ENCODE results near the gene GSTM3. TPM values are rescaled to one million over a fixed set of nuclear protein-coding genes. Genes with fewer than 3 reads are reported as not detected.

Gene GSTM3
- total RNA-seq, 1 experiment from 2014 or later = 10.6 TPM

DNA sequence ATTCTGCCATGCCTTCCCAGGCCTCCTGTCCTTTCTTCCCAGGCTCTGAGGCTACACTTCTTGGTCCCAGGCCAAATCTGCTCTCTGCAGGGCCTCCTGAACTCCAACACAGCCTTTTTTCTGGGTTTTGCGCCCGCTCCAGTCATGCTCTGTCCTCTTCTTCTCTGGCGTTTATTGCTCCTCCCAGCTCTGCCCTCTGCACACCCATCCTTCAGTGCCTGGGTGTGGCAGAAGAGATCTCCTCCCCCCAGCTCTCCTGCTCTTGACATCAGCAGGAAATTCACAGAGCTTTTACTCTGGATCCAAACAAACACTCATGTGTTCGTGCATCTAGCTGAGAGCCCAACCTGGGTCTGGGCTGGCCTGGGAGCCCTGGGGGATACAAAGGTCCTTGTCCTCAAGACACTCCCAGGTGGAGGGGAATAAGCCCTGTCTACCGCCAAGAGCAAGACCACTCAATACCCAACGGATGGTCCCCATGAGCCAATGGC lies 45.7 kb upstream of the GSTM3 start:
- H3K27me3 Mint-ChIP-seq (ENCODE audit: insufficient read depth, unreplicated experiment) = no peaks in the 10 kb centered on the region
- POLR2A ChIA-PET = no interaction called here
- Histone ChIP-seq H3K4me1 (peaks cover 3% of the 10 kb centered on the region), H3K4me3 (ENCODE audit: low read depth, low read length) (no peak overlapping the region), H3K36me3 (ENCODE audit: control insufficient read depth, insufficient read depth, low read length) (no peaks in the 10 kb centered on the region), H3K27me3 (replicated peaks; ENCODE audit: control insufficient read depth, insufficient read depth, low read length) (no peaks in the 10 kb centered on the region), H3K9me3 (no peaks in the 10 kb centered on the region)
- H3K9me3 Mint-ChIP-seq (ENCODE audit: unreplicated experiment) = no peaks in the 10 kb centered on the region
- intact Hi-C loops (cut with micrococcal nuclease; ENCODE audit: unreplicated experiment) = loop anchor here (5.0 kb wide), 1 partner anchor 91 kb away; no protein-coding TSS in a partner anchor
- peak overlapping the region; percentile 53 for H3K27ac Mint-ChIP-seq (ENCODE audit: unreplicated experiment)
- TF ChIP-seq, protein P1, sequence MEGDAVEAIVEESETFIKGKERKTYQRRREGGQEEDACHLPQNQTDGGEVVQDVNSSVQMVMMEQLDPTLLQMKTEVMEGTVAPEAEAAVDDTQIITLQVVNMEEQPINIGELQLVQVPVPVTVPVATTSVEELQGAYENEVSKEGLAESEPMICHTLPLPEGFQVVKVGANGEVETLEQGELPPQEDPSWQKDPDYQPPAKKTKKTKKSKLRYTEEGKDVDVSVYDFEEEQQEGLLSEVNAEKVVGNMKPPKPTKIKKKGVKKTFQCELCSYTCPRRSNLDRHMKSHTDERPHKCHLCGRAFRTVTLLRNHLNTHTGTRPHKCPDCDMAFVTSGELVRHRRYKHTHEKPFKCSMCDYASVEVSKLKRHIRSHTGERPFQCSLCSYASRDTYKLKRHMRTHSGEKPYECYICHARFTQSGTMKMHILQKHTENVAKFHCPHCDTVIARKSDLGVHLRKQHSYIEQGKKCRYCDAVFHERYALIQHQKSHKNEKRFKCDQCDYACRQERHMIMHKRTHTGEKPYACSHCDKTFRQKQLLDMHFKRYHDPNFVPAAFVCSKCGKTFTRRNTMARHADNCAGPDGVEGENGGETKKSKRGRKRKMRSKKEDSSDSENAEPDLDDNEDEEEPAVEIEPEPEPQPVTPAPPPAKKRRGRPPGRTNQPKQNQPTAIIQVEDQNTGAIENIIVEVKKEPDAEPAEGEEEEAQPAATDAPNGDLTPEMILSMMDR (IDR thresholded peaks at IDR 0.05; ENCODE audit: insufficient read depth in 1 of 2, low read depth in 1 of 2, low read length in 1 of 2, severe bottlenecking in 1 of 2, unreplicated experiment in 1 of 2) = no peak
- BruUV-seq (replicated peaks) = no TSS peak
- CTCF ChIA-PET = no interaction called here
- no peak for DNase-seq
- peaks cover 7% of the 10 kb centered on the region for H3K4me1 Mint-ChIP-seq (ENCODE audit: low read depth, unreplicated experiment)
- no peaks in the 10 kb centered on the region for H3K36me3 Mint-ChIP-seq (ENCODE audit: insufficient read depth, unreplicated experiment)
- H3K4me3 Mint-ChIP-seq (ENCODE audit: unreplicated experiment) = no peak overlapping the region

DNA sequence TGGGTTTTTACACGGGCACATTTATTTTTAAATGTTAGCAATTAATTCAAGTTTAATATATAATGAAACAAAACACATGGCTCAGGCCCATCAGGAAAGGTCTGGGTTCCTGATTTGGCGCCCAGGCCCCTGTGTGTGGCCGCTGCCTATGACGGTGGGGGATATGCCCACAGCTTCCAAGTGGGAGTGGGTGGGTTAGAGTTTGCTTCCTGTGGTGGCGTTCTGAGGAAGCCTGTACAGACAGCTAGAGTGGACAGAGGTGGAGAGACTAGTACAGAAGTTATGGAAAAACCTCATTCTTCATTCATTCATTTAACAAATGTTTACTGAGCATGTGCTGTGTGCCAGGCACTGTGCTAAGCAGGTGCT lies 45.3 kb upstream of the GSTM3 start:
- no peaks in the 10 kb centered on the region for H3K27me3 ChIP-seq (replicated peaks; ENCODE audit: control insufficient read depth, insufficient read depth, low read length)
- Mint-ChIP-seq H3K27me3 (ENCODE audit: insufficient read depth, unreplicated experiment) (no peaks in the 10 kb centered on the region), H3K4me3 (ENCODE audit: unreplicated experiment) (no peak overlapping the region), H3K4me1 (ENCODE audit: low read depth, unreplicated experiment) (peaks cover 7% of the 10 kb centered on the region), H3K27ac (ENCODE audit: unreplicated experiment) (no peak overlapping the region), H3K36me3 (ENCODE audit: insufficient read depth, unreplicated experiment) (no peaks in the 10 kb centered on the region), H3K9me3 (ENCODE audit: unreplicated experiment) (no peaks in the 10 kb centered on the region)
- DNase-seq = no peak
- no peaks in the 10 kb centered on the region for H3K36me3 ChIP-seq (ENCODE audit: control insufficient read depth, insufficient read depth, low read length)
- ChIA-PET CTCF (no interaction called here), POLR2A (no interaction called here)
- H3K4me1 ChIP-seq = no peaks in the 10 kb centered on the region
- BruUV-seq (replicated peaks) = no TSS peak
- TF ChIP-seq, protein P1 (IDR thresholded peaks at IDR 0.05; ENCODE audit: insufficient read depth in 1 of 2, low read depth in 1 of 2, low read length in 1 of 2, severe bottlenecking in 1 of 2, unreplicated experiment in 1 of 2) = no peak
- H3K4me3 ChIP-seq (ENCODE audit: low read depth, low read length) = no peak overlapping the region
- H3K9me3 ChIP-seq = no peaks in the 10 kb centered on the region
- intact Hi-C loops (cut with micrococcal nuclease; ENCODE audit: unreplicated experiment) = loop anchor here (5.0 kb wide), 1 partner anchor 91 kb away; no protein-coding TSS in a partner anchor

DNA sequence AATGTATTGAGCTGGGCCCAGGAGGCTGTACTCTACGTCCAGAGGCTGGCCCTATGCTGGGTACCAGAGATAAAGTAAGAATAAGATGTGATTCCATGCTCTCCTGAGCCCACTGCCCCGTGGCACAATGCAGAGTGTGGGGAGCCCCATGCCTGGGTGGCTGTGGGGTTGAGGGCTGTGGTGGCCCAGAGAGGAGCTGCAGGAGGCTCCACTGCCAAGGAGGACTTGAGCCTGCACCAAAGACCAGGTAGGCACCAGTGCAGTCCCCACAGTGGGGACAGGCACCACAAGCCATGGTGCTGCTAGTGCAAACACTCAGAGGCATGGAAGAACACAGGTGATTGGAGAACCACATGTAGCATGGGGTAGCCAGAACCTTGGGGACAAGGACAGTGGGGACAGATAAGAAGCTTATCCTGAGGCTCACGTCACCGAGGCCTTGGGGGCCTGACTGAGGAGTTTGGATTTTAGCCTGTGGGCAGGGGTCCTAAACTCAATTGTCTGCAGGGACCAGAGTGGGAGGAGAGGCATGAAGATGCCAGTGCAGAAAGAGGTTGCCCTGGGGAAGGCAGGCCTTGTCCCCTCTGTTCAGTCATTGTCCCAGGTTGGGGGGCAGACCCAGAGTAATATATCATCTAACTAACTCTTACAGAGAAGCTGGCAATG lies 44.7 kb upstream of the GSTM3 start:
- TF ChIP-seq, protein P1 (IDR thresholded peaks at IDR 0.05; ENCODE audit: insufficient read depth in 1 of 2, low read depth in 1 of 2, low read length in 1 of 2, severe bottlenecking in 1 of 2, unreplicated experiment in 1 of 2) = no peak
- no peak overlapping the region for H3K4me3 ChIP-seq (ENCODE audit: low read depth, low read length)
- H3K36me3 ChIP-seq (ENCODE audit: control insufficient read depth, insufficient read depth, low read length) = no peaks in the 10 kb centered on the region
- DNase-seq = no peak
- no peaks in the 10 kb centered on the region for H3K9me3 Mint-ChIP-seq (ENCODE audit: unreplicated experiment)
- H3K4me1 ChIP-seq = no peaks in the 10 kb centered on the region
- H3K27me3 ChIP-seq (replicated peaks; ENCODE audit: control insufficient read depth, insufficient read depth, low read length) = no peaks in the 10 kb centered on the region
- ChIA-PET CTCF (interaction anchor here (0.6 kb wide), 1 partner anchor 175 kb away, joined by 5 read pairs; no protein-coding TSS in a partner anchor), POLR2A (no interaction called here)
- no peak overlapping the region for H3K4me3 Mint-ChIP-seq (ENCODE audit: unreplicated experiment)
- no peak overlapping the region for H3K27ac Mint-ChIP-seq (ENCODE audit: unreplicated experiment)
- BruUV-seq (replicated peaks) = no TSS peak
- intact Hi-C loops (cut with micrococcal nuclease; ENCODE audit: unreplicated experiment) = loop anchor here (5.0 kb wide), 1 partner anchor 92 kb away; no protein-coding TSS in a partner anchor
- peaks cover 7% of the 10 kb centered on the region for H3K4me1 Mint-ChIP-seq (ENCODE audit: low read depth, unreplicated experiment)
- H3K36me3 Mint-ChIP-seq (ENCODE audit: insufficient read depth, unreplicated experiment) = no peaks in the 10 kb centered on the region
- 0 out of 2 replicates have a peak, but pooled peaks cover 1% of the 10 kb centered on the region for H3K9me3 ChIP-seq
- no peaks in the 10 kb centered on the region for H3K27me3 Mint-ChIP-seq (ENCODE audit: insufficient read depth, unreplicated experiment)
